GM21526 (cell line): ENCODE data around the gene PXT1.
"Not testable (repeated sequence)": the region's sequence is repeated elsewhere in the genome, so short reads cannot be mapped to it uniquely, and the experiment has no call there.

ENCODE experiments used
- ATAC-seq: cut with Tn5 transposase; IDR thresholded peaks from one replicate; pipeline ENCODE4 v1.9.1; 2021; ENCODE audit warnings: moderate library complexity; ENCODE audit not compliant: unreplicated experiment, low FRiP score

Gene PXT1, protein sequence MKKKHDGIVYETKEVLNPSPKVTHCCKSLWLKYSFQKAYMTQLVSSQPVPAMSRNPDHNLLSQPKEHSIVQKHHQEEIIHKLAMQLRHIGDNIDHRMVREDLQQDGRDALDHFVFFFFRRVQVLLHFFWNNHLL

DNA sequence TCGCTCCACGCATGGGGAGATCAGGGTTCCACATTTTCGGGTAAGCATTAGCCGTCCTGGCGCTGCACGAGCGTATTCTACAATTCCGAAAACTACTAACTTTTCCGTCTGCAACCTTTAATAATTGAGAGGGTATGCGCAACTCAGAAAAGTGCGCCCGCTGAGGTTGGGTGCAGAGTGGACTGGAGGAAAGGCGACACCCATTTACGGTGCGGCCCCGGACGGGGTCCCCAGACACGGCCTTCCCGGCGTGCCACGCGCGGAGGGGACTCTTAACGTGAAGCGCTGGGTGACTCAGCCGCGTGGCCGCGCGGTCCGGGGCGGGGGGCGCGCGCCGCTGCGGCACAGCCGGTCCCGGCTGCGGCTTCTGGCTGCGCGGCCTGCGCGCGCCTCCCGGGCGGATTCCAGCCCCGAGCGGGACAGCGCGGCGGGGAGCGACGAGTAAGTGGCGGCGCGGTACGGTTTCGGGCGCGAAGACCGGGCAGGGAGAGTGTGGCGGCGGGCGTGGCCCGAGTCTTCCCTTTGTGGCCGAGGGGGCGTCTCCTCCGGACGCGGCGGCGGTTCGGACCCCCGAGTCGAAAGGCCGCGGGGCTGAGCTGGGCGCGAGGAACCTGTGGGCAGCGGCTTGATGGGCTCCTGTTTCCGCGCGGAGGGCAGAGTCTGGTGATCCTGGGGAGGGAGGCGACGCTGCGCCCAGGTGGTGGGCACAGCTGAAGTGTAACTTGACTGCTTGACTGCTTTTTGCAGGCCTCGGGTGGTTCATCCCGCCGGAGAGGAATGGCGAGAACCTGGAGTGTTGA, at the start of gene PXT1, which contains the start of gene KCTD20:
PXT1 (minus strand) TSS at position 184 of the 800 bp plus-strand sequence. CDS start 16,772 bp downstream, outside the sequence.
KCTD20 (plus strand) TSS at position 330 of the 800 bp plus-strand sequence. CDS start 27,098 bp downstream, outside the sequence.
- ATAC-seq = peak; percentile 69

DNA sequence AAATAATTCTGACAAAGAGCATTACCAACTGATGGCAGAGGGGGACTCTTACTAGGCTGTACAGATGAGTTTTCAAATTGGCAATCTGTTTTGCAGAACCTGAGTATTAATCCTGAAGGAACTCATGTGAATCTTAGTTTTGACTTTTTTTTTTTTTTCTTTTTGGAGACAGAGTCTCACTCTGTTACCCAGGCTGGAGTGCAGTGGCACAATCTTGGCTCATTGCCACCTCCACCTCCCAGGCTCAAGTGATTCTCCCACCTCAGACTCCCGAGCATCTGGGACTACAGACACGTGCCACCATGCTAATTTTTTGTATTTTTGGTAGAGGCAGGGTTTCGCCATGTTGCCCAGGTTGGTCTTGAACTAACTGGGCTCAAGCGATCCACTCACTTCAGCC, 49.4 kb upstream of the PXT1 start:
- no peak for ATAC-seq

DNA sequence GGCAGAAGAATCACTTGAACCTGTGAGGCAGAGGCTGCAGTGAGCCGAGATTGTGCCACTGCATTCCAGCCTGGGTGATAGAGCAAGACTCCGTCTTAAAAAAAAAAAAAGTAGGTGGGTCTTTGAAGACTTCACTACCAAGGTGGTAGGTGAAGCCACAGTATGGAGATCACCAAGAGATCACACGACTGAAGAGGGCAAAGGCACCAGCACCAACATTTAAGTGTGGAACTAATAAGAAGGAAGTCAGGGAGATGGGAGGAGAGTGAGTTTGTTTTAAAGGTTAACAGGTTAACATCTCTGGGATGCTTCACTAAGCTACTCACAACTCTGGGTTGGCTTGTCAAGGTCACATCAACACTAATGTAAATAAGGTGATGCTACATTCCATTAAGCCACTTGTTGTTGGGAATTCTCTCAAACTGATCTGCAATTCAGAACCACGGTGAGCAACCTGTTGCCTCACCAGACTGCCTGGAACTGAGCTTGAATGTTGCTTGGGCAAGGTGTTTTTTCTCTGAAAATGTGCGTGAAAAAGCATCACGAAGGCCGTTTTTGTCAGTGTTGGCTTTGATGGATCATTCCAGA, 48.8 kb upstream of the PXT1 start:
- ATAC-seq = no peak

DNA sequence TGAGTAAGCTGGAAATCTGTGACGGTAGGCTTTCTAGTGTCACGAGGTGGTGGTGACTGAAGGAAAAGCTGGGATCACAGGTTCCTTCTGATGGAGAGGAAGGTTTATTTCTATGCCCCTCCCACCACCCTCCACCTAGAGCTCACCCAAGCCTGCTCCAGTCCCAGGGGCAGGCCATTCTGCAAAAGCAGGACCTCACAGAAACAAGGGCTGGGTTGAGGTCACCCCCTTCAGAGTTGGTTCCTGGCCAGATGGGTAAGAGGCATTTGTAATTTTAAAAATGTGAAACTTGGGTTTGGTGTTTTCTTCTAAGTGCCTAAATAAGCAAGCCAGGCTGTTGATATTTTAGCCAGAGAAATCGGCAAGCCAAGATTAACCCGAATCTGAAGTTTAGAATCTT, 46.8 kb upstream of the PXT1 start:
- ATAC-seq = no peak

DNA sequence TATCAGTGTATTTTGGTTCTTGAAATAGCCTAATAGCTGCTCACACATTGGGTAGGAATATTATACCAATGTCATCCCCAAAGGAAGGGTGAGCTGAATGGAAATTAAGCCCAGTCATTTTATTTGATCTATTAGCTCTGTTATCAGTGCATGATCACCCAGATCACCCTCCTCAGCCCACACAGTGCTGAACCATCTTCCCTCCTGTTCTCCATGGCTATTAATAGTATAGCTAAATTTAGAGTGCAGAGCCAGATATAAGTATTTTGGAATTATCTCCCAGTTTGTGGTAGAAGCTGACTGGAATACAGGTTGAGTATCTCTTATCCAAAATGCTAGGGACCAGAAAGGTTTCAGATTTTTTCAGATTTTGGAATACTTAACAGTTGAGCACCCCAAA, 45.6 kb upstream of the PXT1 start:
- no peak for ATAC-seq

DNA sequence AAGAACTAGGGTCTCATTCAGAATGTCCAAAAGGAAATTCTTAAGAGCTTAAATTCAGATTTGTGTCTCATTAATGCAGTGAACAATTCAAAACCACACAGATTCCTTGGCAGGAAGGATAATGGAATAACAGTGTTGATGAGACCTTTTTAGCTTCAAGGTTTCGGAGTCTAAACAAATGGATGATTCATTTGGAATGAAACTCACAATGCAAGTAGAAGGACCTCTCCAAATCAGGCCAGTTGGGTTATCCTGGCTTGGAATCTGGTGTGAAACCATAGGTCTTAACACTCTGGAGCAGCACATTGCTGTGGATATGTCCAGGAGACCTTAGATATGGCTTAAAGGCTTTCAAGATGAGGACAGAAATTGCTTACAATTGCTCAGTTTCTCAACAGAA, 45.0 kb upstream of the PXT1 start:
- ATAC-seq = no peak

DNA sequence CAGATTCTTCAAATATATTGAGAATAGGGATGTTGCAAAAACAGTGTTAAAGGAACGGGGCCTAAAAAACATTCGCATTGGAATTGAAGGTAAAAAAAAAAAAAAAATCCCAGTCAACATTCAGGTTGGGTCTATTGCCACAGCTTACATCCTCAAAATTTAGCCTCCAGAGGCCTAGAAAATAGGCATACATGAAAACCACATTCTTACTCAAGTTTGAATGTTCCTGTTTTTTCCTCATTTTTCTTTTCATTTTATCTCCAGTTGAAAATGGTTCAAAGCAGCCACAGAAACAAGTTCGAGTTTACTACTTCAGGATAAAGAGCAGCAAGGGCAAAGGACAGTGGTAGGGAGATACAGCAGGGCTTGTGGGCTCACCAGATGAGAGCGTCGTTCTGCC, 42.1 kb upstream of the PXT1 start:
- no peak for ATAC-seq

DNA sequence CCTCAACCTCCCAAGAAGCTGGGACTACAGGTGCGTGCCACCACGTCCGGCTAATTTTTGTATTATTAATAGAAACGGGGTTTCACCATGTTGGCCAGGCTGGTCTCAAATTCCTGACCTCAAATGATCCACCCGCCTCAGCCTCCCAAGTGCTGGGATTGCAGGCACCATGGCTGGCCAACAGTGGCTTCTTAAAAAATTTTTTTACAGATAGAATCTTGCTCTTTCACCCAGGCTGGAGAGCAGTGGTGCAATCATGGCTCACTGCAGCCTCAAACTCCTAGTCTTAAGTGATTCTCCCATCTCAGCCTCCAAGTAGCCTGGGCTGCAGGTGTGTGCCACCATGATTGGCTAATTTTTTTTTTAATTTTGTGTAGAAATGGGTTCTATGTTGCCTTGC, 40.7 kb upstream of the PXT1 start:
- not testable (repeated sequence) for ATAC-seq

DNA sequence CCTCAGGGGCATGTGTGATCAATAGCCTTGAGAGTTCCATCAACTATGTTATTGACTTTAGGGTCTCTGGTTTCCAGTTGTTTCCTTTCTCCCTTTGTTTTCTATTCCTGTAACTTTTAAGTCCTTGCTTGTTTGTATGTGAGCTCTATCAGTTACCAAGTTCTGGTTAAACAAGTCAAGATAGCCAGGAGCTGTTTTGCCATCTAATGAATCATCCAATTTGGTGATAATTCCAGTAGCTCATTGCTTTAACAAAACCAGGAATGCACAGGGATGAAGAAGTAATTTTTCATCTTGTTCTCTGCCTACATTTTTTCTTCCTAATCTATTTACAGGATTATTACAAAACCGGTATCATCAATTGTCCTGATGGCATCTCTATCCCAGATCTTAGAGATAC, 36.6 kb upstream of the PXT1 start:
- no peak for ATAC-seq

DNA sequence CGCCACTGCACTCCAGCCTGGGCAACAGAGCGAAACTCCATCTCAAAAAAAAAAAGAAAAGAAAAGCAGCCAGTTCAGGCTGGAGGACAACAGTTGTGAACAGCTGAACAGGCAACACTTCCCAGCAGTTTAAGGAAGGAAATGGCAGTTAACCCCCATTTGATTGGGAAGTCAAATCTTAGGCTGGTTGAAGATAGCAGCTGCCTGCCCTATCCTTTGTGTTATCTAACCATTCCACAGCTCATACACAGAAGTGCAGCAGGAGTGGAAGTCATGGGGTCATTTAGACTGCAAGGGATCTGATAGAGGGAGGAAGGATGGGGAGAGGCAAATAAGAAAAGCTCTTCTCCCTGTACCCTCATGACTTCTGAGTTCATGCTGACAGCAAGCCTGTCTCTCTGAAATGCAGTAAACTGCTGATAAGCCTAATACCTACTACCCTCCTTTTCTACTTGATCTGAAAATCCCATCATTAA, 35.4 kb upstream of the PXT1 start:
- ATAC-seq = no peak

DNA sequence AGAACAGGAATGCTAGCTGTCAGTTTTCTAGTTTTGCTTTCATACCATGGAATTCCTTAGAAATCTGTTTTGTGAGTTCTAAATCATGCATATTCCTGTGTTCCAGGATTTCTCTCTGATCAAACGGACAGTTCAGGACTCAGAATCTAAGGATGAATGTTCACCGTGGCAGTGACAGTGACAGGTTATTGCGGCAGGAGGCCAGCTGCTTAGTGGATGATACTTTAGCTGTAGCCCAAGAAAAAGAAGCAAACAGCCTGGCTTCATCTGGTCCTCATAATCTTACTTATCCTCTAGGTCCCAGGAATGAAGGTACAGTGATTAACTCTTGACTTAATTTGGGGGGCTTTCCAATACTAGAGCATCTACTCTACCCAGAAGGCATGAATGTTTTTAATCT, 27.3 kb upstream of the PXT1 start:
- no peak for ATAC-seq

DNA sequence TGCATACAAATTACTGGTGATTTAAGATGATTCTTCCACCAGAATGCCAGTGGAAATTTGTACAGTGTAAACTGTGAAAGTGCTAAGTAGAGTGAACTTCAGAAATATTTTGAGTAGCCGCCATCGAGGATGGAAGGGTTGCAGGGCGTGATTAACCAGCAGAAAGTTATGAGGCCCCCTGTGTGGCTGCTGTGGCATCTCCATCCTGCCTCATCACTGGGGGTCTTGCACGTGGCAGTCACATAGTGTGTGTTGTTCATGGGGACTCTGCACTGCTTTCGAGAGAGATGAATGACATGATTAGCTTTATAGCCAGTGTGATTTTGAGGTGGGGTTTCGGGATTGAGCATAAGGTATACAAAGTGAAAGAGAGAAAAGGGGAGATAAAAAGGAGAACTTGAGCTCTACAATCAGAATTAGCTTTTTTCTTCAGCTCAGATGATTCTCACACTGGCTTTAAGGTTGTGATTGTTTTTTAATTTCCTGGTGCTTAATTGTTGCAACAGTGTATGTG, 26.6 kb upstream of the PXT1 start:
- no peak for ATAC-seq

DNA sequence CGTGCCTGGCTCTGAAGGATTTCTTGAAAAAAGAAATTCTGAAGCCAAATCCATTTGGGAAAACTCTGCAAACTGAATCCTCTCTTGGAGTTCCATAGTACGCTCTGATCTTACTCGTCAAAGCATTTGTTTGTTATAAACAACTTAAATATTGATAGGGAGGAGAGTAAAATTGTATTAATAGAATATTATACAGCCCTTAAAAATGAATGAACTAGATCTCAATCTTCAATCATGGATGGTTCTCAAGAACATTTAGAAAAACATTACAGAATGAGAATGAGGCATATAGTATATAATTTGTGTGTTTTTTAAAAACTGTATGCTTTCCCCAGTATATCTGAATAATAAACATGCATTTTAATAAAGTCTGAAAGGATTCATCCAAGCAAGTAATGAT, 25.0 kb upstream of the PXT1 start:
- ATAC-seq = no peak

DNA sequence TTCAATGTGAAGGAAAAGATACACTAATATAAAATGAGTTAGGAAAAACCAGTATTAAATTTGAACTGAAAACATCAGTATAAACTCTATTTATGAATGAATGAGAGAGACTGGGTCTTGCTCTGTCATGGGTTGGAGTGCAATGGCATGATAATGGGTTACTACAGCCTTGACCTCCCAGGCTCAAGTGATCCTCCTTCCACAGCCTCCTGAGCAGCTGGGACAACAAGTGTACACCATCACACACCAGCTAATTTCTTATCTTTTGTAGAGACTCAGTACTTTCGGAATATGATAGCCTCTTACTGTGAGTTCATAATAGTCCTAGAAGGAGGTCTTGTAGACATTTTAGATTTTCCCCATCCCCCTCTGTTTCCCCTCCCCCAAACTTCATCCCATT, 21.6 kb upstream of the PXT1 start:
- no peak for ATAC-seq

DNA sequence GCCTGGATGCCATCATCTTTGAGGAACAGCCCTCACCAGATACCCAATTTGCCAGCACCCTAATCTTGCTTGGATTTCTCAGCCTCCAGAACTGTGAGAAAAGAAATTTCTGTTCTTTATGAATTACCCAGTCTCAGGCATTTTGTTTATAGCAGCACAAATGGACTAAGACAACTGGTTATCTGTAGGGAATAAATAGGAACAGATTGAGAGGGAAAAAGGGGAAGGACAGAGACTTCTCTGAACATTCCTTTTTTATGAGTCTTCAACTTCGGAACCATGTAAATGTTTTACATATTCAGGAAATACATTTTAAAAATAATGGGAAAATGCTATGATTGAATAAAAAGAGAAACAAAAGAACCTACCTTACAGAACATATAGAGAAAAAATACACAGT, 21.0 kb upstream of the PXT1 start:
- no peak for ATAC-seq

DNA sequence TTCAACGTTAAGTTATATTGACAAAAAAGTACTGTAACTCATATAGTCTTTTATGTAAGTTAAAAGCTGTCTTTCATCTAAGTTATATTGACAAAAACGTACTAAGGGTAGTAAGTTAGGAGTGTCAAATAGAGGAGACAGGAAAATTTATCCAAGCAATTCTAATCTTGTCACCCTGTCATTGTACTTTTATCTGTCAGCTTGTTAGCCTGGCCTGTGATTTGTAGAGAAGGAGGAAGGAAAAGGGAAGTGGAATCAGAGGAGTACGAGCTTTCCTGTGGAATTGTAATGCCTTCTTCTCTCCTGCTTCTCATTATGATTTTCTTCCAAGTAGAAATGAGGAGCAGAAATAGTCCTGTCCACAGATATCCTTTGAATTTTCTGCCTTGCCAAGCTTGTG, 19.0 kb upstream of the PXT1 start:
- ATAC-seq = no peak

DNA sequence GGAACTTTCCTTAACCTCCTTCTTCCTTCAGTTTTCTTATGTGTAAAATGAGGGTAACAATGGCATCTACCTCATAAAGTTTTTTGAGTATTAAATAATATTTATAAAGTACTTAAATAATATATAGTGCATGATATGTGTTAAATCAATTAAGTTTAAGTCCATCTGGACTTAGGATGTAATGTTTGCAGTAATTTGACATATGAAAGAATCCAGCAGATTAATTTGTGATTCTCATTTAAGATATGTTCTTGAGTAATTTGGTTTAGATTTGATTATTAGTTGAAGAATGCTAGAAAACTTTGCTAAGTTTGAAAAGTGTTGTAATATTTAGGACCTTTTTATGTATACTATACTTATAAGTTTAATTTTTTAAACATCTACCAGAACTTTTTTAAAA, 18.3 kb upstream of the PXT1 start:
- no peak for ATAC-seq

DNA sequence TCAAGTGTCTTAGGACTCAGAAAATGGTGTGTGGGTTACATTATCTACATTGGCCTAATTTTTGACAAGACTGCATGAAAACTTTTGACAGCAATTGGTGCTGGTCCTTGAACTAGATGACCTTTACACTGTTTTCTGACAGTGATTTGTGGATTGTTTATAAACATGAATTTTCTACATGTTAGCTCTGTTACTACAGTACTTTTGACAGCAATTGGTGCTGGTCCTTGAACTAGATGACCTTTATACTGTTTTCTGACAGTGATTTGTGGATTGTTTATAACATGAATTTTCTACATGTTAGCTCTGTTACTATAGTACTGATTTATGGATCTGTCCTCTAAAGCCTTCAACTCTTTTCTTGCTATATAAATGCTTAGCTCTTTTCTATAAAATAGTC, 16.8 kb upstream of the PXT1 start:
- ATAC-seq = no peak

DNA sequence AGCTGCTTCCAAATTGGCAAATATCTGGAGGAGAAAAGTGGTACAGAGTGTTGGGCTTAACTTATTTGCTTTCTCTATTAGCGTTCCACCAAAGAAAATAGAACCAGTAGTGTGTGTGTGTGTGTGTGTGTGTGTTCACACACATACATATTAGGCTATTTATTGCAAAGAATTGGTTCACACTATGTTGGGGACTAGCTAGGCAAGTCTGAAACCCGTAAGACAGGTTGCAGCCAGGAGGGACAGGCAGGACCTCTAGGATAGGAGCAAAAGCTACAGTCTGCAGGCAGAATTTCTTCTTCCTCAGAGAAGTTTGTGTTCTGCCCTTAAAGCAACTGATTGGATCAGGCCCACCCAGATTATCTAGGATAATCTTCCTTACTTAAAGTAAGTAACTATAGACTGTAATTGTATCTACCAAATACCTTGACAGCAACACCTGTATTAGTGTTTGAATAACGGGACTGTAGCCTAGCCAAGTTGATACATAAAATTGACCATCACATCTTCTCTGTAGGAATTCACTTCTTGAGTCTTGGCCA, 12.9 kb upstream of the PXT1 start:
- no peak for ATAC-seq

DNA sequence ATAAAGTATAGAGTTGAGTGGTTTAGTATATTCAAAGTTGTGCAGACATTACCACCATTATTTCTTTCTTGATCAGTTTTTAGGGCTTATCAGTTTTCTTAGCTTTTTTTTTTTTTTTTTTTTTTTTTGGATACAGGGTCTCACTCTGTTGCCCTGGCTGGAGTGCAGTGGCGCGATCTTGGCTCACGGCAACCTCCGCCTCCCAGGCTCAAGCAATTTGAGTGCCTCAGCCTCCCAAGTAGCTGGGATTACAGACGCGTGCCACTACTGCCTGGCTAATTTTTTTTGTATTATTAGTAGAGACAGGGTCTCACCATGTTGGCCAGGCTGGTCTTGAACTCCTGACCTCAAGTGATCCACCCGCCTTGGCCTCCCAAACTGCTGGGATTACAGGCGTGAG, 10.2 kb upstream of the PXT1 start:
- not testable (repeated sequence) for ATAC-seq

DNA sequence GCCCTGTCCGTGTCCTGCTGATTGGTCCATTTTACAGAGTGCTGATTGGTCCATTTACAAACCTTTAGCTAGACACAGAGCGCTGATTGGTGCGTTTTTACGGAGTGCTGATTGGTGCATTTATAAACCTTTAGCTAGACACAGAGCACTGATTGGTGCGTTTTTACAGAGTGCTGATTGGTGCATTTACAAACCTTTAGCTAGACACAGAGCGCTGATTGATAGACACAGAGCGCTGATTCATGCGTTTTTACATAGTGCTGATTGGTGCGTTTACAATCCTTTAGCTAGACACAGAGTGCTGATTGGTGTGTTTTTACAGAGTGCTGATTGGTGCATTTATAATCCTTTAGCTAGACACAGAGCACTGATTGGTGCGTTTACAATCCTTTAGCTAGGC, 6.5 kb upstream of the PXT1 start:
- not testable (repeated sequence) for ATAC-seq
